Transverse colon (tissue), 4 donors: Measurements from ENCODE around the gene MYH14.

Experiments
- POLR2A ChIP-seq: fragments of 450-650 bp; IDR thresholded peaks from one replicate; pipeline ENCODE4 v1.6.1; 2016; ENCODE audit warnings: antibody characterized with exemption, mild to moderate bottlenecking, moderate library complexity
- POLR2AphosphoS5 ChIP-seq, 3 donors: sonication (generic); formaldehyde crosslinking; IDR thresholded peaks; one replicate each; pipeline ENCODE4 v1.6.1; 2016; ENCODE audit warnings: antibody characterized with exemption in 3 of 3
- TF ChIP-seq, protein P1 (sequence below), 5 experiments: fragments of 200-600 bp in 3 of 5; fragments of 450-650 bp in 2 of 5; sonication (generic) in 3 of 5; IDR thresholded peaks; 1 replicate in 2 of 5; 2 replicates in 3 of 5; pipeline ENCODE4 v1.5.1; 2016 to 2017; ENCODE audit warnings: antibody characterized with exemption in 5 of 5, inconsistent platforms in 3 of 5, mild to moderate bottlenecking in 2 of 5, moderate library complexity in 1 of 5

- TF ChIP-seq, protein P1, sequence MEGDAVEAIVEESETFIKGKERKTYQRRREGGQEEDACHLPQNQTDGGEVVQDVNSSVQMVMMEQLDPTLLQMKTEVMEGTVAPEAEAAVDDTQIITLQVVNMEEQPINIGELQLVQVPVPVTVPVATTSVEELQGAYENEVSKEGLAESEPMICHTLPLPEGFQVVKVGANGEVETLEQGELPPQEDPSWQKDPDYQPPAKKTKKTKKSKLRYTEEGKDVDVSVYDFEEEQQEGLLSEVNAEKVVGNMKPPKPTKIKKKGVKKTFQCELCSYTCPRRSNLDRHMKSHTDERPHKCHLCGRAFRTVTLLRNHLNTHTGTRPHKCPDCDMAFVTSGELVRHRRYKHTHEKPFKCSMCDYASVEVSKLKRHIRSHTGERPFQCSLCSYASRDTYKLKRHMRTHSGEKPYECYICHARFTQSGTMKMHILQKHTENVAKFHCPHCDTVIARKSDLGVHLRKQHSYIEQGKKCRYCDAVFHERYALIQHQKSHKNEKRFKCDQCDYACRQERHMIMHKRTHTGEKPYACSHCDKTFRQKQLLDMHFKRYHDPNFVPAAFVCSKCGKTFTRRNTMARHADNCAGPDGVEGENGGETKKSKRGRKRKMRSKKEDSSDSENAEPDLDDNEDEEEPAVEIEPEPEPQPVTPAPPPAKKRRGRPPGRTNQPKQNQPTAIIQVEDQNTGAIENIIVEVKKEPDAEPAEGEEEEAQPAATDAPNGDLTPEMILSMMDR (IDR thresholded peaks at IDR 0.05): no peak
- TF ChIP-seq POLR2A (no peak), POLR2AphosphoS5 (IDR thresholded peaks at IDR 0.05) (no peak)
Measured at GRCh38 chr19:50266041-50266440, 62.6 kb downstream of the MYH14 start.
